GM23338 (cell line): Measurements from ENCODE around the gene ESYT1.
A peak's percentile ranks its signal among the peaks of the same experiment; 100 is the strongest.

Experiments used
- CREB1 ChIP-seq: fragments of 250-450 bp; sonication (Bioruptor Pico); IDR thresholded peaks from 2 replicates; pipeline ENCODE4 v1.5.0; 2020; ENCODE audit warnings: low read depth, mild to moderate bottlenecking, moderate library complexity
- EZH2 ChIP-seq: fragments of 200-600 bp; sonication (generic); IDR thresholded peaks from one replicate; pipeline ENCODE4 v1.8.0; 2017; ENCODE audit warnings: antibody characterized with exemption, mild to moderate bottlenecking, low read depth; ENCODE audit not compliant: unreplicated experiment
- EZH2phosphoT487 ChIP-seq: fragments of 200-600 bp; sonication (generic); IDR thresholded peaks from one replicate; pipeline ENCODE4 v1.8.1; 2018; ENCODE audit warnings: antibody characterized with exemption; ENCODE audit not compliant: unreplicated experiment
- NANOG ChIP-seq: IDR thresholded peaks from 2 replicates; pipeline ENCODE4 v1.6.1; 2016; ENCODE audit warnings: antibody characterized with exemption, borderline replicate concordance
- POLR2AphosphoS5 ChIP-seq: IDR thresholded peaks from 2 replicates; pipeline ENCODE4 v1.6.1; 2016; ENCODE audit warnings: antibody characterized with exemption, low read depth
- REST ChIP-seq: IDR thresholded peaks from one replicate; pipeline ENCODE4 v1.6.1; 2018; ENCODE audit warnings: antibody characterized with exemption; ENCODE audit not compliant: unreplicated experiment
- STAT1 ChIP-seq: IDR thresholded peaks from one replicate; pipeline ENCODE4 v1.6.1; 2016; ENCODE audit warnings: antibody characterized with exemption; ENCODE audit not compliant: unreplicated experiment
- TF ChIP-seq, protein P1 (sequence below), 2 experiments: fragments of 200-600 bp in 1 of 2; sonication (generic) in 1 of 2; conservative IDR thresholded peaks; 2 replicates each; pipeline versions ENCODE4 v1.5.1 to v1.6.1; 2016 to 2017; ENCODE audit warnings: antibody characterized with exemption in 2 of 2, low read depth in 2 of 2, mild to moderate bottlenecking in 2 of 2, moderate library complexity in 1 of 2

- TF ChIP-seq EZH2, result no peak
- no peak for TF ChIP-seq CREB1
- TF ChIP-seq, protein P1, sequence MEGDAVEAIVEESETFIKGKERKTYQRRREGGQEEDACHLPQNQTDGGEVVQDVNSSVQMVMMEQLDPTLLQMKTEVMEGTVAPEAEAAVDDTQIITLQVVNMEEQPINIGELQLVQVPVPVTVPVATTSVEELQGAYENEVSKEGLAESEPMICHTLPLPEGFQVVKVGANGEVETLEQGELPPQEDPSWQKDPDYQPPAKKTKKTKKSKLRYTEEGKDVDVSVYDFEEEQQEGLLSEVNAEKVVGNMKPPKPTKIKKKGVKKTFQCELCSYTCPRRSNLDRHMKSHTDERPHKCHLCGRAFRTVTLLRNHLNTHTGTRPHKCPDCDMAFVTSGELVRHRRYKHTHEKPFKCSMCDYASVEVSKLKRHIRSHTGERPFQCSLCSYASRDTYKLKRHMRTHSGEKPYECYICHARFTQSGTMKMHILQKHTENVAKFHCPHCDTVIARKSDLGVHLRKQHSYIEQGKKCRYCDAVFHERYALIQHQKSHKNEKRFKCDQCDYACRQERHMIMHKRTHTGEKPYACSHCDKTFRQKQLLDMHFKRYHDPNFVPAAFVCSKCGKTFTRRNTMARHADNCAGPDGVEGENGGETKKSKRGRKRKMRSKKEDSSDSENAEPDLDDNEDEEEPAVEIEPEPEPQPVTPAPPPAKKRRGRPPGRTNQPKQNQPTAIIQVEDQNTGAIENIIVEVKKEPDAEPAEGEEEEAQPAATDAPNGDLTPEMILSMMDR (conservative IDR thresholded peaks at IDR 0.05; ENCODE audit: low read depth in 2 of 2), result peak; percentile 15 to 63; a peak in 2 of 4 replicates
- TF ChIP-seq POLR2AphosphoS5, result no peak
- no peak for TF ChIP-seq NANOG
- no peak for TF ChIP-seq REST
- TF ChIP-seq STAT1, result no peak
- no peak for TF ChIP-seq EZH2phosphoT487
Observed at GRCh38 chr12:56151672-56152131, 23.6 kb downstream of the ESYT1 start.
